ENCODE data around the gene RMND5B. TPM values are rescaled to one million over a fixed set of nuclear protein-coding genes. Genes with fewer than 3 reads are reported as not detected.
"Not testable (repeated sequence)": the region's sequence is repeated elsewhere in the genome, so short reads cannot be mapped to it uniquely, and the experiment has no call there.

RMND5B gene
- polyA plus RNA-seq (2013, experiment 1 of 2; ENCODE audit: insufficient read length): 21.2 TPM
- polyA plus RNA-seq (2013, experiment 2 of 2; ENCODE audit: insufficient read length): 17.2 TPM

- peak; percentile 81 for DNase-seq
Measured at GRCh38 chr5:178130576-178131445, at the start of gene RMND5B. Gene RMND5B, plus strand, starts transcription at chr5:178131014. Its CDS starts 7,106 bp downstream, at chr5:178138120.

- no peak for DNase-seq
Measured at GRCh38 chr5:178081571-178082243, 49.1 kb upstream of the RMND5B start.

- DNase-seq: no peak
Measured at GRCh38 chr5:178083922-178084321, 46.9 kb upstream of the RMND5B start.

- no peak for DNase-seq
Measured at GRCh38 chr5:178085316-178085715, 45.5 kb upstream of the RMND5B start.

GRCh38 chr5:178086266-178086665, 44.5 kb upstream of the RMND5B start:
- no peak for DNase-seq

GRCh38 chr5:178087199-178087598, 43.6 kb upstream of the RMND5B start:
- DNase-seq: not testable (repeated sequence)

GRCh38 chr5:178090856-178091255, 40.0 kb upstream of the RMND5B start:
- no peak for DNase-seq

GRCh38 chr5:178093134-178093533, 37.7 kb upstream of the RMND5B start:
- DNase-seq: no peak

- no peak for DNase-seq
Measured at GRCh38 chr5:178094345-178094744, 36.5 kb upstream of the RMND5B start.

GRCh38 chr5:178098685-178099084, 32.1 kb upstream of the RMND5B start:
- no peak for DNase-seq

- no peak for DNase-seq
Measured at GRCh38 chr5:178103612-178104011, 27.2 kb upstream of the RMND5B start.

- no peak for DNase-seq
Measured at GRCh38 chr5:178104492-178104891, 26.3 kb upstream of the RMND5B start.

- DNase-seq: no peak
Measured at GRCh38 chr5:178106086-178106485, 24.7 kb upstream of the RMND5B start.

- DNase-seq: no peak
Measured at GRCh38 chr5:178106556-178107239, 24.1 kb upstream of the RMND5B start.

GRCh38 chr5:178107756-178108310, 23.0 kb upstream of the RMND5B start:
- DNase-seq: no peak

- no peak for DNase-seq
Measured at GRCh38 chr5:178108446-178108845, 22.4 kb upstream of the RMND5B start.

GRCh38 chr5:178108966-178109365, 21.8 kb upstream of the RMND5B start:
- DNase-seq: no peak

- DNase-seq: no peak
Measured at GRCh38 chr5:178110511-178110910, 20.3 kb upstream of the RMND5B start.

GRCh38 chr5:178111925-178112324, 18.9 kb upstream of the RMND5B start:
- DNase-seq: no peak

GRCh38 chr5:178112545-178112944, 18.3 kb upstream of the RMND5B start:
- no peak for DNase-seq

- peak; percentile 58 for DNase-seq
Measured at GRCh38 chr5:178113141-178113787, 17.6 kb upstream of the RMND5B start, which contains the start of gene N4BP3. Gene N4BP3, plus strand, starts transcription at chr5:178113532. Its CDS starts 6,052 bp downstream, at chr5:178119584.

GRCh38 chr5:178113841-178114324, 16.9 kb upstream of the RMND5B start:
- DNase-seq: no peak
